Measurements from ENCODE around the gene PSMD3.

DNA sequence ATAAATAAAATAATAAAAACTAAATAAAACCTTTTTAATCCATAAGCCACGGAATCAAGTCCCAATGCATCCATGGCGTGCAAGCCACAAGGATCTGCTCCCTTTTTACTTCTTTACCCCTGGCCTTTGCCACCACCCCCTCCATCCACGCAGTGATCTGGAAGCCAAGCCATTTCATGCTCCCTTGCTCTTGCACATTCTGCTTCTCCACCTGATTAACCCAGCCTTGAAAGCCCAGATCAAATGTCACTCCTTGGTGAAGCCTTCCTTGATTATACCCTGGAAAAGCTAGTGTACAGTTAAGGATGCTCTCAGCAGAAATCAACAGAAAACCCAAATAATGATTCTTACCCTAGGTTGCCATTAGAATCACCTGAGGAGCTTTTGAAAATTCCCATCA lies 43.2 kb upstream of the PSMD3 start:
- TF ChIP-seq, protein P1, sequence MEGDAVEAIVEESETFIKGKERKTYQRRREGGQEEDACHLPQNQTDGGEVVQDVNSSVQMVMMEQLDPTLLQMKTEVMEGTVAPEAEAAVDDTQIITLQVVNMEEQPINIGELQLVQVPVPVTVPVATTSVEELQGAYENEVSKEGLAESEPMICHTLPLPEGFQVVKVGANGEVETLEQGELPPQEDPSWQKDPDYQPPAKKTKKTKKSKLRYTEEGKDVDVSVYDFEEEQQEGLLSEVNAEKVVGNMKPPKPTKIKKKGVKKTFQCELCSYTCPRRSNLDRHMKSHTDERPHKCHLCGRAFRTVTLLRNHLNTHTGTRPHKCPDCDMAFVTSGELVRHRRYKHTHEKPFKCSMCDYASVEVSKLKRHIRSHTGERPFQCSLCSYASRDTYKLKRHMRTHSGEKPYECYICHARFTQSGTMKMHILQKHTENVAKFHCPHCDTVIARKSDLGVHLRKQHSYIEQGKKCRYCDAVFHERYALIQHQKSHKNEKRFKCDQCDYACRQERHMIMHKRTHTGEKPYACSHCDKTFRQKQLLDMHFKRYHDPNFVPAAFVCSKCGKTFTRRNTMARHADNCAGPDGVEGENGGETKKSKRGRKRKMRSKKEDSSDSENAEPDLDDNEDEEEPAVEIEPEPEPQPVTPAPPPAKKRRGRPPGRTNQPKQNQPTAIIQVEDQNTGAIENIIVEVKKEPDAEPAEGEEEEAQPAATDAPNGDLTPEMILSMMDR (IDR thresholded peaks at IDR 0.05; ENCODE audit: low read depth, low read length): no peak
- TF ChIP-seq EZH2phosphoT487 (IDR thresholded peaks at IDR 0.05; ENCODE audit: low read depth): no peak
